ENCODE data around the gene TCEA3. TPM values are rescaled to one million over a fixed set of nuclear protein-coding genes. Genes with fewer than 3 reads are reported as not detected.

Gene TCEA3
- total RNA-seq, 1 donor from 2014 or later, result 3.3 TPM

DNA sequence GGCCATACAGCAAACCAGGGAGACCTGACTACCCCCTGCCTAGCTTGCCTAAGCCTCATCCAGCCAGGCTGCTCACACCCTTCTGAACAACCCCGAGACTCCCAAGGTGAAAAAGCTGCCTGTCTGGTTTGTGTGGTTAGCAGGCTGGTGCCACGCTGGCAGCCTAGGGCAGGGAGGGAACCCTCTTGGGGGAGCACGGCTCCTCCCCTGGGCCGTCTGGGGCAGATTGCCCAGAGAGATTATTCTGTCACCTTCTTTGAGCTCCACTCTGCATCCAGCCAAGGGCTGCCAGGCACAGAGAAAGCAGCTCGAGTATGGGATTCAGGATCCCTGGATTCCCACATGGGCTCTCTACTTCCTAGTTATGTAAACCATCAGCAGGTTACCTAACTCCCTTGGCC, 27.5 kb upstream of the TCEA3 start:
- no peak overlapping the region for H3K9ac ChIP-seq (ENCODE audit: low read length)
- no peak for TF ChIP-seq EZH2 (IDR thresholded peaks at IDR 0.05; ENCODE audit: insufficient read depth, low read length)
- TF ChIP-seq, protein P1, sequence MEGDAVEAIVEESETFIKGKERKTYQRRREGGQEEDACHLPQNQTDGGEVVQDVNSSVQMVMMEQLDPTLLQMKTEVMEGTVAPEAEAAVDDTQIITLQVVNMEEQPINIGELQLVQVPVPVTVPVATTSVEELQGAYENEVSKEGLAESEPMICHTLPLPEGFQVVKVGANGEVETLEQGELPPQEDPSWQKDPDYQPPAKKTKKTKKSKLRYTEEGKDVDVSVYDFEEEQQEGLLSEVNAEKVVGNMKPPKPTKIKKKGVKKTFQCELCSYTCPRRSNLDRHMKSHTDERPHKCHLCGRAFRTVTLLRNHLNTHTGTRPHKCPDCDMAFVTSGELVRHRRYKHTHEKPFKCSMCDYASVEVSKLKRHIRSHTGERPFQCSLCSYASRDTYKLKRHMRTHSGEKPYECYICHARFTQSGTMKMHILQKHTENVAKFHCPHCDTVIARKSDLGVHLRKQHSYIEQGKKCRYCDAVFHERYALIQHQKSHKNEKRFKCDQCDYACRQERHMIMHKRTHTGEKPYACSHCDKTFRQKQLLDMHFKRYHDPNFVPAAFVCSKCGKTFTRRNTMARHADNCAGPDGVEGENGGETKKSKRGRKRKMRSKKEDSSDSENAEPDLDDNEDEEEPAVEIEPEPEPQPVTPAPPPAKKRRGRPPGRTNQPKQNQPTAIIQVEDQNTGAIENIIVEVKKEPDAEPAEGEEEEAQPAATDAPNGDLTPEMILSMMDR (IDR thresholded peaks at IDR 0.05; ENCODE audit: insufficient read depth, low read depth, low read length), result no peak
- no peak for FAIRE-seq
- no peak overlapping the region for H2AFZ ChIP-seq (ENCODE audit: low read depth, low read length)
- Mint-ChIP-seq H3K4me1 (ENCODE audit: low read depth, unreplicated experiment) (peaks cover 5% of the 10 kb centered on the region), H3K27me3 (ENCODE audit: low read depth, unreplicated experiment) (peaks cover 3% of the 10 kb centered on the region), H3K4me3 (ENCODE audit: unreplicated experiment) (no peak overlapping the region), H3K9me3 (ENCODE audit: unreplicated experiment) (no peaks in the 10 kb centered on the region), H3K27ac (ENCODE audit: unreplicated experiment) (no peak overlapping the region), H3K36me3 (ENCODE audit: low read depth, unreplicated experiment) (peaks cover 40% of the 10 kb centered on the region)
- no peak overlapping the region for H3K4me3 ChIP-seq (ENCODE audit: insufficient read depth, low read depth, low read length)
- H3K4me1 ChIP-seq (ENCODE audit: insufficient read depth, low read length), result peaks cover 14% of the 10 kb centered on the region
- H3K4me2 ChIP-seq (ENCODE audit: low read length), result no peak overlapping the region
- H3K79me2 ChIP-seq (ENCODE audit: insufficient read depth, low read length), result no peaks in the 10 kb centered on the region
- peak; percentile 12 for DNase-seq (ENCODE audit: low read depth)
- no peak overlapping the region for H3K27ac ChIP-seq (ENCODE audit: low read depth, low read length)
- peaks cover 2% of the 10 kb centered on the region for H3K36me3 ChIP-seq (ENCODE audit: insufficient read depth, low read length)
- H3K27me3 ChIP-seq (ENCODE audit: insufficient read depth, low read length), result no peaks in the 10 kb centered on the region
- peaks cover 22% of the 10 kb centered on the region for H4K20me1 ChIP-seq (ENCODE audit: insufficient read depth, low read length)
- no peaks in the 10 kb centered on the region for H3K9me3 ChIP-seq (ENCODE audit: insufficient read depth, low read depth, low read length)

DNA sequence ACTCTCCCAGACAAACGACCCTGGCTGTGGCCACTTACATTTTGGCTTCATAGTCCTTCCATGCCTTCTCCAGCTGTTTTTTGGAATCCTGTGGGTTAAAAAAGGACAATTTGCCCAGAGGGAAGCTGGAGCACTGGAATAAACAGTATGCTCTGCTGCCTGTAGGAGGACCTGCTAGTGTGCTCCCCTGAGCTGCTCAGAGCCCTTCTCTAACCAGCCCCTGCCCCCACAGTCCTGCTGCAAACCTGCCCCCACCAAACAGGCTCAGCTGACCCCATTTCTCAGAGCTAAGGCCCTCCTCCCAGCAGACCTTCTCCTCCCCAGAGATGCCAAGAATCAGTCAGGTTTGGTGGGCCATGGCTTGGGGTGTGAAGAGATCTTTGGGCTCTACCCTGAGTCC, 26.9 kb upstream of the TCEA3 start:
- H3K9me3 Mint-ChIP-seq (ENCODE audit: unreplicated experiment), result no peaks in the 10 kb centered on the region
- H2AFZ ChIP-seq (ENCODE audit: low read depth, low read length), result no peak overlapping the region
- H3K27ac ChIP-seq (ENCODE audit: low read depth, low read length), result no peak overlapping the region
- H3K27me3 Mint-ChIP-seq (ENCODE audit: low read depth, unreplicated experiment), result peaks cover 3% of the 10 kb centered on the region
- no peak overlapping the region for H3K9ac ChIP-seq (ENCODE audit: low read length)
- H3K36me3 Mint-ChIP-seq (ENCODE audit: low read depth, unreplicated experiment), result peaks cover 40% of the 10 kb centered on the region
- no peak overlapping the region for H3K4me2 ChIP-seq (ENCODE audit: low read length)
- FAIRE-seq (no peak), DNase-seq (ENCODE audit: low read depth) (no peak)
- H3K27ac Mint-ChIP-seq (ENCODE audit: unreplicated experiment), result no peak overlapping the region
- peaks cover 12% of the 10 kb centered on the region for H3K4me1 ChIP-seq (ENCODE audit: insufficient read depth, low read length)
- H3K79me2 ChIP-seq (ENCODE audit: insufficient read depth, low read length), result no peaks in the 10 kb centered on the region
- no peaks in the 10 kb centered on the region for H3K27me3 ChIP-seq (ENCODE audit: insufficient read depth, low read length)
- H3K4me3 ChIP-seq (ENCODE audit: insufficient read depth, low read depth, low read length), result no peak overlapping the region
- no peak overlapping the region for H3K4me3 Mint-ChIP-seq (ENCODE audit: unreplicated experiment)
- no peak for TF ChIP-seq EZH2 (IDR thresholded peaks at IDR 0.05; ENCODE audit: insufficient read depth, low read length)
- TF ChIP-seq, protein P1 (IDR thresholded peaks at IDR 0.05; ENCODE audit: insufficient read depth, low read depth, low read length), result no peak
- no peaks in the 10 kb centered on the region for H3K9me3 ChIP-seq (ENCODE audit: insufficient read depth, low read depth, low read length)
- H3K36me3 ChIP-seq (ENCODE audit: insufficient read depth, low read length), result peaks cover 2% of the 10 kb centered on the region
- peaks cover 16% of the 10 kb centered on the region for H4K20me1 ChIP-seq (ENCODE audit: insufficient read depth, low read length)
- H3K4me1 Mint-ChIP-seq (ENCODE audit: low read depth, unreplicated experiment), result peaks cover 5% of the 10 kb centered on the region

DNA sequence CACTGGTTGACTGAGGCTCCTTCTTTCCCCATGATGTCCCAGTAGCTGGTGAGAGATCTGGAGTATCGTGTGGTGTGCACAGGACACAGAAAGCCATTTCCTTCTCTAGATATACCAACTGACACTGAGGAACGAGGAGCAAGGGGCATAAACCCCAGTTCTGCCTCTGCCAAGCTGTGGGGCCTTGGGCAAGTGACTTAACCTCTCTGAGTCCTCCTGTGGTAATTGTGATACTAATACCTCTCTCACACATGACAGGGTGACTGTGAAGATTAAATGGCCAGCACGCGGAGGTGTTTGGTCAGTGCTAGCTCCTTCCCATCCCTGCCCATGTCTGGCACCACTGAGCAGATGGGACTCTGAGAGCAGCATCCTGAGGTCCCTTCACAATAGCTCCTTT, 26.3 kb upstream of the TCEA3 start:
- TF ChIP-seq, protein P1 (IDR thresholded peaks at IDR 0.05; ENCODE audit: insufficient read depth, low read depth, low read length), result no peak
- no peak for TF ChIP-seq EZH2 (IDR thresholded peaks at IDR 0.05; ENCODE audit: insufficient read depth, low read length)
- Histone ChIP-seq H3K27me3 (ENCODE audit: insufficient read depth, low read length) (no peaks in the 10 kb centered on the region), H3K4me2 (ENCODE audit: low read length) (no peak overlapping the region), H3K79me2 (ENCODE audit: insufficient read depth, low read length) (no peaks in the 10 kb centered on the region), H3K4me1 (ENCODE audit: insufficient read depth, low read length) (peaks cover 7% of the 10 kb centered on the region), H4K20me1 (ENCODE audit: insufficient read depth, low read length) (peaks cover 11% of the 10 kb centered on the region), H3K4me3 (ENCODE audit: insufficient read depth, low read depth, low read length) (no peak overlapping the region), H3K9me3 (ENCODE audit: insufficient read depth, low read depth, low read length) (no peaks in the 10 kb centered on the region), H3K27ac (ENCODE audit: low read depth, low read length) (no peak overlapping the region), H3K9ac (ENCODE audit: low read length) (no peak overlapping the region), H3K36me3 (ENCODE audit: insufficient read depth, low read length) (peaks cover 2% of the 10 kb centered on the region), H2AFZ (ENCODE audit: low read depth, low read length) (no peak overlapping the region)
- DNase-seq (ENCODE audit: low read depth), result no peak
- Mint-ChIP-seq H3K27me3 (ENCODE audit: low read depth, unreplicated experiment) (peaks cover 3% of the 10 kb centered on the region), H3K4me3 (ENCODE audit: unreplicated experiment) (no peak overlapping the region), H3K27ac (ENCODE audit: unreplicated experiment) (no peak overlapping the region), H3K9me3 (ENCODE audit: unreplicated experiment) (no peaks in the 10 kb centered on the region), H3K4me1 (ENCODE audit: low read depth, unreplicated experiment) (peaks cover 5% of the 10 kb centered on the region), H3K36me3 (ENCODE audit: low read depth, unreplicated experiment) (peaks cover 35% of the 10 kb centered on the region)
- FAIRE-seq, result no peak

Data from astrocyte (in vitro differentiated cells and primary cell).